DLD1 (cell line): ENCODE results near the gene SMIM43.
"Not testable (repeated sequence)": the region's sequence is repeated elsewhere in the genome, so short reads cannot be mapped to it uniquely, and the experiment has no call there.

ENCODE experiments used
- in situ Hi-C: cut with HindIII; loops from 2 replicates; pipeline ENCODE4 v1.10.0; 2017; ENCODE audit warnings: low sequenced_read_pairs

The SMIM43 gene

GRCh38 chr4:121737846-121738554, 27.0 kb downstream of the SMIM43 start:
- in situ Hi-C loops: no loop called here

GRCh38 chr4:121736735-121737351, 28.1 kb downstream of the SMIM43 start:
- in situ Hi-C loops: no loop called here

- in situ Hi-C loops: no loop called here
Measured at GRCh38 chr4:121734571-121734970, 30.4 kb downstream of the SMIM43 start.

GRCh38 chr4:121733942-121734341, 31.0 kb downstream of the SMIM43 start:
- in situ Hi-C loops: no loop called here

- in situ Hi-C loops: not testable (repeated sequence)
Measured at GRCh38 chr4:121729753-121730152, 35.2 kb downstream of the SMIM43 start.

- in situ Hi-C loops: no loop called here
Measured at GRCh38 chr4:121728798-121729226, 36.2 kb downstream of the SMIM43 start.

GRCh38 chr4:121728066-121728465, 36.9 kb downstream of the SMIM43 start:
- in situ Hi-C loops: no loop called here

- in situ Hi-C loops: no loop called here
Measured at GRCh38 chr4:121726642-121727268, 38.2 kb downstream of the SMIM43 start.

GRCh38 chr4:121724671-121725070, 40.3 kb downstream of the SMIM43 start:
- in situ Hi-C loops: no loop called here

GRCh38 chr4:121721700-121722099, 43.3 kb downstream of the SMIM43 start:
- in situ Hi-C loops: no loop called here

- in situ Hi-C loops: no loop called here
Measured at GRCh38 chr4:121720109-121720508, 44.9 kb downstream of the SMIM43 start.

- in situ Hi-C loops: no loop called here
Measured at GRCh38 chr4:121717680-121718237, 47.2 kb downstream of the SMIM43 start.

GRCh38 chr4:121714548-121714947, 50.4 kb downstream of the SMIM43 start:
- in situ Hi-C loops: no loop called here

- in situ Hi-C loops: no loop called here
Measured at GRCh38 chr4:121712783-121713182, 52.2 kb downstream of the SMIM43 start.

- in situ Hi-C loops: no loop called here
Measured at GRCh38 chr4:121712001-121712651, 52.8 kb downstream of the SMIM43 start.

GRCh38 chr4:121711263-121712000, 53.5 kb downstream of the SMIM43 start:
- in situ Hi-C loops: no loop called here

- in situ Hi-C loops: no loop called here
Measured at GRCh38 chr4:121709766-121710405, 55.1 kb downstream of the SMIM43 start.
